HAP-1 (cell line): Measurements from ENCODE around the gene TBL1Y.
"Not testable (repeated sequence)": the region's sequence is repeated elsewhere in the genome, so short reads cannot be mapped to it uniquely, and the experiment has no call there.

ENCODE experiments used
- DNase-seq, 2 experiments: peaks; one replicate each; pipeline ENCODE4 v3.0.0-alpha.2; 2016 to 2020; ENCODE audit warnings: low spot score in 2 of 2
- H3K27me3 ChIP-seq: fragments of 250-450 bp; sonication (Bioruptor Pico); 2 replicates; pipeline ENCODE4 v1.5.1; 2020; ENCODE audit warnings: low read depth, mild to moderate bottlenecking, moderate library complexity
- H3K36me3 ChIP-seq: fragments of 250-450 bp; sonication (Bioruptor Pico); replicated peaks from 2 replicates; pipeline ENCODE4 v1.5.1; 2020; ENCODE audit warnings: mild to moderate bottlenecking
- H3K4me1 ChIP-seq: fragments of 250-450 bp; sonication (Bioruptor Pico); 2 replicates; pipeline ENCODE4 v1.5.1; 2020; ENCODE audit warnings: mild to moderate bottlenecking
- H3K4me3 ChIP-seq: fragments of 250-450 bp; sonication (Bioruptor Pico); 2 replicates; pipeline ENCODE4 v1.5.1; 2020; ENCODE audit warnings: mild to moderate bottlenecking, moderate library complexity
- H3K9me3 ChIP-seq: fragments of 250-450 bp; sonication (Bioruptor Pico); 2 replicates; pipeline ENCODE4 v1.5.1; 2020; ENCODE audit warnings: mild to moderate bottlenecking, moderate library complexity
- in situ Hi-C: fragments of 300-500 bp; cut with MboI; formaldehyde crosslinking; loops from 3 replicates; pipeline ENCODE4 v1.14.3; 2020; ENCODE audit warnings: low sequenced_read_pairs, inconsistent platforms, mixed read lengths

TBL1Y gene

DNA sequence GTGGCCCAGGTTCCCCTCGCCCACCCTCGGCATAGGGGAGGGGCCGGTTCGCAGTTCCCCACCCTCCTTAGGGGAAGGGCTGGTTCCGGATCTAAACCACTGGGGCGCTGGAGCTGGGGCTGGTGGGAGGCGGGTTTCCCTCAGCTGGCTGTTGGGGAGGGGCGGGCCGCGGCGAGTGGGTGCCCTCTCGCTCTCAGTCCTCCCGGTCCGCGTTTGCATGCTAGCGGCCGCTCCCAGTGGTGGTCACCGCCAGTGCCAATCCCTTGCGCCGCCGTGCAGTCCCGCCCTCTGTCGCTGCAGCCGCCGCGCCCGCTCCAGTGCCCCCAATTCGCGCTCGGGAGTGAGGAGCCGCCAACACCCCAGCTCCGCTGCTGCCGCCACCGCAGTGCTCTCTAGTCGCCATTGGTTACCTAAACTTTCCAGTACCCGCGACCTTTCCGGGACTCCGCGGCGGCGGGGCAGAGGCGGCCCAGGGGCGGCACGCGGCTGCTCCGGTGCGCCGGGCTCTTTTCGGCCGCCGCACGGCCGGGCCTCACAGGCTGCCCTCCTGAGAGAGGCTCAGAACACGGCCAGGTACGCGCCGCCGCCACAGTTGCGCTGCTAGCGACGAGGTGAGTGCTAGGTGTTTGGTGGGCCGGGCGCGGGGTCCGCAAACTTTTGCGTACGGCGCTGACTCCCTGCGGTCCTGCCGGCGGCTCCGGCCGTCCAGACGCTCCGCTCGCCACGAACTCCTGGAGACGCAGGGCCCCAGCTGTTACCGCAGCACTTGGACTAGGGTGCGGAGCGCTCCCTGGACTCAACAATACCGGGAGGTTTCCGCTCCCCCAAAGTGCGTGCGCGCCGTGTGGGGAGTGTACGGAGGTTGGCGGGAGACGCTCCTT lies at the start of gene TBL1Y:
Gene TBL1Y (plus strand): TSS at position 326 of the 881 bp plus-strand sequence. CDS start 114,388 bp downstream, outside the sequence.
- no peaks in the 10 kb centered on the region for H3K4me1 ChIP-seq
- H3K9me3 ChIP-seq = no peaks in the 10 kb centered on the region
- in situ Hi-C loops = no loop called here
- no peaks in the 10 kb centered on the region for H3K27me3 ChIP-seq
- no peak for DNase-seq
- H3K36me3 ChIP-seq = no peaks in the 10 kb centered on the region
- no peak within 1 kb of the TSS for H3K4me3 ChIP-seq

DNA sequence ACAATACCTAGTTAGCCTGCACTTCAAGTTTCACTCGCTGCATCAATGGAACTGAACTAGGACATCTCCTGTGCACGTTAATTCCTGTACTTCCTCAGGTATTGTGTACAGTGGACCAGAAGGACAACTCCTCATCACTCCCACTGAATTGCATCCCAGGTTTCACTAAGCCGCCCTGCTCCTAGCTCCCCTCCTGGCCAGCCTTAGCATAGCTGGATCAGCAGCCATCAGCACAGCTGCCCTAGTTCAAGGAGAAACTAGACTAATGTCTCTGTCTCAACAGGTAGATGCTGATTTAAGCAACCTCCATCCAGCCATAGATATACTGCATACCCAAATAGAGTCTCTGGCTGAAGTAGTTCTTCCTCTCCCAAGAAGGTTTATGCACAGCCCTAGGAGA lies 16.0 kb upstream of the TBL1Y start:
- no peaks in the 10 kb centered on the region for H3K36me3 ChIP-seq
- no peaks in the 10 kb centered on the region for H3K9me3 ChIP-seq
- no peaks in the 10 kb centered on the region for H3K27me3 ChIP-seq
- no peak for DNase-seq
- in situ Hi-C loops = no loop called here
- no peaks in the 10 kb centered on the region for H3K4me1 ChIP-seq
- no peak overlapping the region for H3K4me3 ChIP-seq

- H3K4me3 ChIP-seq = no peak overlapping the region
- in situ Hi-C loops = no loop called here
- no peaks in the 10 kb centered on the region for H3K4me1 ChIP-seq
- no peak for DNase-seq
- no peaks in the 10 kb centered on the region for H3K27me3 ChIP-seq
- H3K9me3 ChIP-seq = no peaks in the 10 kb centered on the region
- no peaks in the 10 kb centered on the region for H3K36me3 ChIP-seq
Measured at GRCh38 chrY:6895236-6895635, 15.3 kb upstream of the TBL1Y start.

DNA sequence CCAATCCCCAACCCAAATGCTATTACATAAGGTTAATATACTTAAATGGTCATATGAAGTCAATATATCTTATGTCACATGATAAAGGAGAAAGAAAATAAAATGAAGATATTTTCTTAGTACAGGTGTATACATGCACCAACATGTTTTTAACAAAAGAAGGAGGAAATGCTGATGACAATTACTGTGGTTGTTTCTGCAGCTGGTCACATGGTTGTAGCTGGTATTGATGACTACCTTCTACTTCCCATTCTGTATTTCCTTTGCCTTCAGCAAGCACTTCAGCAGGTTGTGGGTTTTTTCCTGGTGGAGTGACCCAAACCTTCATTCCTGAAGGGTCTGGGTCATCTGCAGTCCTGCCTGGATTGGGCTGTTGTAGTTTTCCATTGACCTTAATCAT lies 8.4 kb upstream of the TBL1Y start:
- H3K27me3 ChIP-seq, DNase-seq, H3K4me1 ChIP-seq, H3K36me3 ChIP-seq, H3K9me3 ChIP-seq, in situ Hi-C loops, H3K4me3 ChIP-seq: not testable (repeated sequence)

DNA sequence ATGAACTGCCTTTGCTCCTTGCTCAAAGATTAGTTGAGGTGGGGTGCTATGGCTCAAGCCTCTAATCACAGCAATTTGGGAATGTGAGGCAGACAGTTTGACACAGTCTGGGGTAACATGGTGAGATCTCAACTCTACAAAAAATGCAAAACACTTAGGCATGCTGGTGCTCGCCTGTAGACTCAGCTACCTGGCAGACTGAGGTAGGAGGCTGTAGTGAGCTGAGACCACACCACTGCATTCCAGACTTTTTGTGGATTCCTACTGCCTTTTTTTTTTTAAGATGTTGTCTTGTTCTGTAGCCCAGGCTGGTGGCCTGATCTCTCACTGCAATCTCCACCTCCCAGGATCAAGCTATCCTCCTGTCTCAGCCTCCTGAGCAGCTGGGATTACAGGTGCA lies 2.9 kb upstream of the TBL1Y start:
- H3K9me3 ChIP-seq = no peaks in the 10 kb centered on the region
- H3K27me3 ChIP-seq = no peaks in the 10 kb centered on the region
- H3K36me3 ChIP-seq = no peaks in the 10 kb centered on the region
- in situ Hi-C loops = no loop called here
- H3K4me1 ChIP-seq = no peaks in the 10 kb centered on the region
- DNase-seq = no peak
- H3K4me3 ChIP-seq = no peak overlapping the region

DNA sequence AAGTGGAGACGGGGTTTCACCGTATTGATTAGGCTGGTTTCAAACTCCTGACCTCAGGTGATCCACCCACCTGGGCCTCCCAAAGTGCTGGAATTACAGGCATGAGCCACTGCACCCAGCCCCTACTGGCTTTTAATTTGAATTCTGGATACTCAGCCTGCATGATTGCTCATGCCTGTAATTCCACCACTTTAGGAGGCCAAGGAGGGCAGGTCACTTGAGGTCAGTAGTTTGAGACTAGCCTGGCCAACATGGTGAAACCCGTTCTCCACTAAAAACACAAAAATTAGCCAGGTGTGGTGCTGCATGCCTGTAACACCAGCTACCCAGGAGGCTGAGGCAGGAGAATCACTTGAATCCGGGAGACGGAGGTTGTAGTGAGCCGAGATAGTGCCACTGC lies 2.5 kb upstream of the TBL1Y start:
- in situ Hi-C loops, H3K4me1 ChIP-seq, H3K36me3 ChIP-seq, DNase-seq, H3K9me3 ChIP-seq, H3K27me3 ChIP-seq, H3K4me3 ChIP-seq: not testable (repeated sequence)

- H3K4me1 ChIP-seq = no peaks in the 10 kb centered on the region
- no peaks in the 10 kb centered on the region for H3K9me3 ChIP-seq
- H3K36me3 ChIP-seq = no peaks in the 10 kb centered on the region
- no peaks in the 10 kb centered on the region for H3K27me3 ChIP-seq
- H3K4me3 ChIP-seq = no peak overlapping the region
- in situ Hi-C loops = no loop called here
- no peak for DNase-seq
Measured at GRCh38 chrY:6909118-6909521, 1.4 kb upstream of the TBL1Y start.

- in situ Hi-C loops = no loop called here
- Histone ChIP-seq H3K36me3 (no peaks in the 10 kb centered on the region), H3K4me3 (no peak overlapping the region), H3K4me1 (no peaks in the 10 kb centered on the region), H3K9me3 (no peaks in the 10 kb centered on the region), H3K27me3 (no peaks in the 10 kb centered on the region)
- no peak for DNase-seq
Measured at GRCh38 chrY:6909856-6910255, 641 bp upstream of the TBL1Y start.

DNA sequence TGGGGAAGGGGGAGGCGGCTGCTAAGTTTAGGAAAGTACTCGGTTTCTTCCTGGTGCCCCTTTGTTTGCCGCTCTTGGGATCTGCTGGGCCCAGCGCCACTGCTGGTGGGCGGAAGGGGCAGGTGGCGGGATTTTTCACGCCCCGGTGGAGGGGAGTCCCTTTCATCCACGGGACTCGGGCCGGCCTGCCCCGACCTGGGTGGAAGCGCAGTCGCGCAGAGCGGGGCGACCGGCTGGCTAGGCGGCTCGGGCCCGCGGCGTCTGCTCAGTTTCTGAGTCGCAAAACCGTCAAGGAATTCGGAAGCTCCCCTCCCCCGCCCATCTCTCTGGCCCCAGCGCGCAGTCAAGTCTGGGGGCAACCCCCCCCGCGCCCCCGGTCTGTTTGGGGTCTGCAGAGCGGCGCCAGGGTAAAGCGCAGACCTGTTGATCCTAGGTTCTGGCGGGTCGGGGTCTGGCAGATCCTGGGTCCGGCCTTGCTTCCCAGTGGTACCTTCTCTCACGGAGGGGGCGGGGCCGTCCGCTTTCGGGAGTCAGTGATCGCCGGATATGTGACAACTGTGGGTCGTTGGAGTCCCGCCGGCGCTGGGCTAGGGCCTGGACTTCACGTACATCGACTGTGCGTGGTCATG lies 870 bp downstream of the TBL1Y start, which contains the start of gene AMELY:
Gene AMELY (minus strand): TSS at position 500 of the 629 bp plus-strand sequence. CDS start 39,144 bp downstream, outside the sequence.
- DNase-seq = no peak
- no peaks in the 10 kb centered on the region for H3K9me3 ChIP-seq
- no peaks in the 10 kb centered on the region for H3K36me3 ChIP-seq
- no peaks in the 10 kb centered on the region for H3K4me1 ChIP-seq
- in situ Hi-C loops = no loop called here
- H3K4me3 ChIP-seq = no peak within 1 kb of the TSS
- H3K27me3 ChIP-seq = no peaks in the 10 kb centered on the region

DNA sequence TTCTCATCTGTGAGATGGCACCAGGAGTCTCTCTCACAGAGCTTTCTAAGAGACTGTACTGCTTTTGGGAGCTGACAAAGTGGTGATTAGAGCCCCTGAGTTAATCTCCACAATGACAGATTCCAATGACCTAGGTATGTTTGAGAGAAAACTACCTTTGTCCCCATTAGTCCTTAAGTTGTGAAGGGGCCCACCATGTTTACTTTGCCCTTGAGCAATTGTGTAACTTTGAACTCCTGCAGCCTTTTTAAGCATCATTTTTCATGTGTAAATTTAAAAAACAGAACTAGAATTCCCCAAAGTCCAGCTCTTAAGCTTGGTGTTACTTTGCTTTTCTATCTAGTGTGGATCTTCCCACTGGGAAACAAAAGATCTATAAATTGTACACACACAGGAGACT lies 2.9 kb downstream of the TBL1Y start:
- DNase-seq = no peak
- no peaks in the 10 kb centered on the region for H3K9me3 ChIP-seq
- no peaks in the 10 kb centered on the region for H3K36me3 ChIP-seq
- no peak overlapping the region for H3K4me3 ChIP-seq
- no peaks in the 10 kb centered on the region for H3K4me1 ChIP-seq
- H3K27me3 ChIP-seq = no peaks in the 10 kb centered on the region
- in situ Hi-C loops = no loop called here

DNA sequence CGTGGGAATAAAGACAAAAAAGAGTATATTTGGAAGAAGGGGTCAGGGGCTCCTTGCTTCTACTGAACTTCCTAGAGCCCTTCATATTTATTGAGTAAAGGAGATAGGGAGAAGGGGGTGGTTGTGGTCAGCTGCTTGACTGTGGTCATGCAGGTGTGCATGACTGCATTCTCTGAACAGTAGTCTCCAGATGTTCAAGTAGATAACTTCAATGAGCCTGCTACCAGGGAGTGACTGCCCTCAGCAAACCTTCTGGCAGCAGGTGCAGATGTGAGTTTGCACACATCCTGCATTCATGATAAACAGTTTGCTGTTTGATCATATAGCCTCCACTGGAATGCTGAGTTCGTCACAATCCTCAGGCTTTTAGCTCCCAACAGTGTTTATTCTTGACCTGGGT lies 10.6 kb downstream of the TBL1Y start:
- Histone ChIP-seq H3K4me1 (no peaks in the 10 kb centered on the region), H3K27me3 (no peaks in the 10 kb centered on the region), H3K4me3 (no peak overlapping the region), H3K9me3 (no peaks in the 10 kb centered on the region), H3K36me3 (no peaks in the 10 kb centered on the region)
- DNase-seq = no peak
- in situ Hi-C loops = no loop called here

GRCh38 chrY:6928265-6928664 lies 17.8 kb downstream of the TBL1Y start:
- no peaks in the 10 kb centered on the region for H3K9me3 ChIP-seq
- no peak overlapping the region for H3K4me3 ChIP-seq
- no peaks in the 10 kb centered on the region for H3K4me1 ChIP-seq
- no peaks in the 10 kb centered on the region for H3K36me3 ChIP-seq
- DNase-seq = no peak
- in situ Hi-C loops = no loop called here
- H3K27me3 ChIP-seq = no peaks in the 10 kb centered on the region

- no peaks in the 10 kb centered on the region for H3K27me3 ChIP-seq
- no peak for DNase-seq
- H3K9me3 ChIP-seq = no peaks in the 10 kb centered on the region
- in situ Hi-C loops = no loop called here
- H3K4me1 ChIP-seq = no peaks in the 10 kb centered on the region
- H3K4me3 ChIP-seq = no peak overlapping the region
- H3K36me3 ChIP-seq = no peaks in the 10 kb centered on the region
Measured at GRCh38 chrY:6929237-6929636, 18.7 kb downstream of the TBL1Y start.

DNA sequence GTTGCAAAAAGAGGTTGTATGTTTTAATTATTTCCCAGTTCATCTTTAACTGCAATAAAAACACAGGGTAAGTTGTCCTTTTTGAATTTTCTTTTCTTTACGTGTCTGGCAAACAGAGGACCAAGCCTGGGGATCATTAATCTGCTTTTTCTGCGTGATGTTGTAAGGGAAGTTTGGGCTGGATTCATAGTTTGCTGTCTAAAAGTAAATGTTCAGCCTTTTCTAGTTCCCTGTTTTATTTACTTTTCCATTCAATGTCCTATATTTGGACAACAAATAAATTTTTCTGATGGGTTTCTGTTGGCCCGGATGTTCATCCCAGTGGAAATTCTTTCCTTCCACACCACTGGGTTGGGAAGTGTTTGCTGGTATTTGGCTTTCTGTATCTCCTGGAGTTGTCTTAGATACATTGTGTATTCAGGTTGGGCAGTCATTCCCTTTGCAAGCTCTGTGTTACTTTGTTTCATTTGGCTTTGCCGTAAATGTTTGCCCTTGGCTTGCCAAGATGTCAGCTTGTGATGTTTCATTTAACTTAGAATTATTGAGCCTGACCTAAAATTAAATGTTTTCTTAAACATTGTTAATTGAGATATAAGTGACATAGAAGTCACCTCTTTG lies 21.4 kb downstream of the TBL1Y start:
- Histone ChIP-seq H3K4me1 (no peaks in the 10 kb centered on the region), H3K36me3 (no peaks in the 10 kb centered on the region), H3K4me3 (no peak overlapping the region), H3K9me3 (no peaks in the 10 kb centered on the region), H3K27me3 (no peaks in the 10 kb centered on the region)
- DNase-seq = no peak
- in situ Hi-C loops = no loop called here
